ENCODE measurements around the gene PPP4R3B.

PPP4R3B gene

DNA sequence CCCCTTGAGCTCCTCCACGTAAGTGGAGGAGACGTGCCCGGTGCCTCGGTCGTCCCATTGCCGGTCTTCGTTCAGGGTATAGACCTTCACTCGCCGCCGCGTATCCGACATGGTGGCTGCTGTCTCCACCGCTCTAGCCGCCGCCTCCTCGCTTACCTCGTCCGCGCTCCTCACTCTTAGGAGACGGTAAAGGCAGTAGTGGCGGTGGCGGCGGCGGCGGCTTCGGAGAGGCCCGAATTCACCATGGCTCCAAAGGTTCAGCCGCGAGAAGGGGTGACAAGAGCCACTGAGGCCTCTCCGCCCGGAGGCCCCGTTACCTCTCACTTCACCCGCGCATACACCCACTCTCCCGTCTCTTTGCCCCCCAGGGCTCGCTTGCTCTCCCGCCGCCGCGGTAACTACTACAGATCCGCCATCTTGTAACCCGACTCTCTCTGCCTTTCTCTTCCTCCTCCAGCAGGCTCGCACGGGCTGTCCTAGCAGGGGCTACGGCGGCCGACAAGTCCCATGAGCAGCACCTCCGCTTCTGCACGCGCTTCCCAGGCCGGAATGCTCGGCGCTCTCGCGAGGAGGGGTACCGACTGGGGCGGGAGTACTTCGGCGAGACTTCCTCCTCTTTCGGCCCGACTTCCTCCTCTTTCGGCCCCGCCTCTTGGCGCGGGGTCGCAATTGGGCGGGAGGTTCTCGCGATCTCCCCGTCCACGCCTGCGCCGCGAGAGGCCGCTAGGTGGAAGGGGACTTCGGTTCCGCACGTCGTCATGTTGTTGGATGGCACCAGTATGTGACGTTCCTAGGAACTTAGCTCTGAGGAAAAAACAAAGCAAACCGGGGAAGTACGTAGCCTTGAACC, at the start of gene PPP4R3B:
TSS of gene PPP4R3B (minus strand) at position 448 of the 850 bp plus-strand sequence. CDS start at position 111, 337 bp downstream.
- DNase-seq (ENCODE audit: extremely low read depth in 1 of 2, low read depth in 1 of 2): peak; percentile 95 to 96

DNA sequence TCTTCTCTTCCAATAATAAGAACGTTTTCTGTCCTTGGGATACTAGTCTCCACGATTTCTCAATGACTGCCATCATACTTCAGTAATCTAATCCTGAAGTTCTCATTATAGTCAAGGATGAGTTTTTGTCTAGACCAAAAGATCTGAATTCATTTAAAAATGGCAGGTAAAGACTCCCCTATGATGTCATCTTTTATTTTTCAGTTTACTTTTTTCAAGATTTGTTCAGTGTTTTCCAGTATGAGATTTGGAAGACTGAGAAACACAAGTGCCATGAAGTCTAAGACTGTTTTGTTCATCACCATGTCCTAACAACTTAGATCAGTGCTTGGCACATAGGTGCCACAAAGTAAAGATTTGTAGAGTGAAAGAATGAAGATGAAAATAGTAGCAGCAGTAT, 35.8 kb upstream of the PPP4R3B start:
- DNase-seq (ENCODE audit: extremely low read depth in 1 of 2, low read depth in 1 of 2): no peak

DNA sequence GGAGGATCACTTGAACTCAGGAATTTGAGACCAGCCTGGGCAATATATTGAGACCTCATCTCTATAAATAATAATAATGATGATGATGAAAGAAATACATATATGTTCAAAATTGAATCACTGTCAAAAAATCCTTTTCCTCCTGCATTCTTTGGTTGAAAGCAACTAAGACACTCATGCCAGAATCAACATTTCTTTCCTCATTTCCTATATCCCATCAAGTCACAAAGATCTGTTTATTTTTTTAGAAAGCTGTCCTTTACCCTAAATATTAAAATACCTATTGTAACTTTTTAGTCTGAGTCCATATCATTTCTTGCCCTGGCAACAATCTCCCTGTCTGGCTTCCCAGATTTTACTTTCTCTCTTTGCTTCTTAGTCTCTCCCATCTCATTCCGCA, 31.8 kb upstream of the PPP4R3B start:
- no peak for DNase-seq (ENCODE audit: extremely low read depth in 1 of 2, low read depth in 1 of 2)

DNA sequence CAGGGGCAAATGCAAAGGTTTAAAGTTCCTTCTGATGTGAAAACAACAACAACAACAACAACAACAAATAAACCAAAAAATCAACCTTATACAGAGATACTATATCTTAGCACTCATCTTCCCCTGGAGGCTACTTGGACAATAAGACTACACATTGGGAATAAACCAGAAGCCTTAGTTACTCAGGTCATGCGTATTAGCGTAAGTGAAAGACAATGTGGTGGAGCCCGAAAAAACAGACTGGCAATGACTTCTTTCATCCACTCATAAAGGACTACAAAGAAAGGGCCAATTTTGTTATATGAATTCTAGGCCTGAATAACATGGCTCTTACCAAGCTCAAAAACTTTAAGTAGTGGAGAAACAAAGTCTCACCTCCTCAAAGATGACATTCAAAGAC, 19.4 kb upstream of the PPP4R3B start:
- no peak for DNase-seq (ENCODE audit: extremely low read depth in 1 of 2, low read depth in 1 of 2)

DNA sequence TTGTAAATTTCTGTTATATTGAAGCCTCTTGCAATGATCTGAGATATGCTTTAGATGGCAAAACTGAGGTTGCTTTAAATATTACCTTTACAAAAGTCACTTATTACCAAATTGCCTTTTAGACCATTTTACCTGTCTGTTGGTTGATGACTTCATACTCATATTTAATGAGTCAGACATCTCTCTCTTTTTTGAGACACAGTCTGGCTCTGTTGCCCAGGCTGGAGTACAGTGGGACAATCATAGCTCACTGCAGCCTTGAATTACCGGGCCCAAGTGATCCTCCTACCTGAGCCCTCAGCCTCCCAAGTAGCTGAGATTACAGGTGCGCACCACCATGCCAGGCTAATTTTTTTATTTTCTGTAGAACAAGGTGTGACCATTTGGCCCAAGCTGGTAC, 11.5 kb upstream of the PPP4R3B start:
- DNase-seq (ENCODE audit: extremely low read depth in 1 of 2, low read depth in 1 of 2): no peak

DNA sequence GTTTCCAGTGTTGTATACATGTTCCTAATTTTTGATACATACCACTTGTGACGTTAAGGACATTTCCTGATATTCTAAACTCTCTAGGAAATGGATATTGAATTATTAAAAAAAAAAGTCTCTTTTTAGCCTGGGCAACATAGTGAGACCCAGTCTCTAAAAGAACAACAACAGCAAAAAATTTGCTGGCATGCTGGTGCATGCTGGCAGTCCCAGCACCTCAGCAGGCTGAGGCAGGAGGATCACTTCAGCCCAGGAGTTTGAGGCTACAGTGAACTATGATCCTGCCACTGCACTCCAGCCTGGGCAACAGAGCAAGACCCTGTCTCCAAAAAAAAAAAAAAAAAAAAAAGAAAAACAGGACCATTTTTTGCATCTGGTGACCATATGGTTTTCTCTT, 10.5 kb upstream of the PPP4R3B start:
- DNase-seq (ENCODE audit: extremely low read depth in 1 of 2, low read depth in 1 of 2): no peak

DNA sequence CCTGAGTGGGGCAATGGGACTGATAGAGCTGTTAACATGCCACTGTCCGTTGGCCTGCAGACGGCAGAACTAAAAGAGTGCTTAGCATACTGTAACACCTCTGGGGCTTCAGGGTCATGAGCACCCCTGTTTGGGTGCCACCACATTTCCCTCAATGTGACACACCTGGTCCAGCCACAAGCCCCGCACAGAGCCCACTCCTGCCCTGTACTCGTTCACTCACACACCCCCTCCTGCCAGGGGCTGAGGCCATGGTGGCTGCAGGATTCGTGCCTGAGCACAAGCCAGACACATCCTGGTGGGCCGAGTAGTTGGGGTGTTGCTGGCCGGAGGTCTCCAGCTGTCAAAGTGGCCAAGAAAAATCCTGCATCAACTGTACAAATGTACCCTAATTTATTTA, 4.4 kb upstream of the PPP4R3B start:
- DNase-seq (ENCODE audit: extremely low read depth in 1 of 2, low read depth in 1 of 2): no peak

DNA sequence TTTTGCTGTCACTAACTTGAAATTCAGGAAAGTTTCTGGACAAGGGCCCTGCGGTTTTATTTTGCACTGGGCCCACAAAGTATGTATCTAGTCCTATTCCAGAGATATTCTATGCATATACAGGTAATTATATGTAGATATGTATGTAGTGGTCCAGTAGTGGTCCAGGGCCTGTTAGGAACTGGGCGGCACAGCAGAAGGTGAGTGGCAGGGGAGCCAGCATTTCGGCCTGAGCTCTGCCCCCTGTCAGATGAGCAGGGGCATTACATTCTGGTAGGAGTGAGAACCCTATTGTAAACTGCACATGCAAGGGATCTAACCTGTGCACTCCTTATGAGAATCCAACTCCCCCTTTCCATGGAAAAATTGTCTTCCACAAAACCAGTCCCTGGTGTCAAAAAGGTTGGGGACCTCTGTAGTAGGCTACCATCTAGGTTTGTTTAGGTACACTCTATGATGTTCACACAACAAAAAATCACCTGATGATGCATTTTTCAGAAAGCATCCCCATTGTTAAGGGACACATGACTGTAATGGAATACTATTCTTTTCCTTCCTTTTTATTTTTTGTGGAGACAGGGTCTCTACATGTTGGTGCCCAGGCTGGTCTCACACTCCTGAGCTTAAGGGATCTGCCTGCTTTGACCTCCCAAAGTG, 2.8 kb upstream of the PPP4R3B start:
- DNase-seq (ENCODE audit: extremely low read depth in 1 of 2, low read depth in 1 of 2): no peak

DNA sequence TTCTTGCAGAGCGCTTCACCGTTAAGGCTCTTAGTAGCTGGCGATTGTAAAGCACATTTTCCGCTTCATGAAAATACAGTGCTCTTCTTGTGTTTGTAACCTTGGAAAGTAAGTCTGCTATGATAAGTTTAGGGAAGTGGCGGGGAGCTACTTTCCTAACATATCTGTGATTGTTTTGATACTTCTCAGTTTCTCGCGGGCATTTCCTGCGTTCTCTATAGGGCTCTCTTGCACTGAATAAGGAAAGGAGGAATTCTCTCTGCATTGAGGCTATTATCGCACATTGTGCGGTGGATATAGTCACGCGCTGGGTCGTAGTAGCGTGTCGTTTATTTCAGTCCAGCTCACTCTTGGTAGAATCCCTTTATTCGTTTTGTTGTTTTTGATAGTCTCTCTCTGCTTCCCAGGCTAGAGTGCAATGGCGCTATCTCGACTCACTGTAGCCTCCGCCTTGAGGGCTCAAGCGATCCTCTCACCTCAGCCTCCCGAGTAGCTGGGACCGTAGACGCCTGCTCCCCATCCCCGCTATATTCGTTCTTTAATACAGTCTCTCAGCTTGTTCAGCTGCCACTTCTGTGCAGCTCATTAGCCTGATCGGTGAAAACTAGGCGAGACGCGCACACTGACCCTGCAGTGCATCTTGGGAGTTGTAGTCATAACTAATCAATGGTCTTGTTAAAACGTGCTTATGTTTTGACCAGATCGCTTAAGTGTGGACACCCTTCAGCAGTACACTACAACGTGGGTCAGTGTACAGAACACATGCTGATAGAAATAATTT, 1.0 kb upstream of the PPP4R3B start:
- DNase-seq (ENCODE audit: extremely low read depth in 1 of 2, low read depth in 1 of 2): peak in 1 of 2 donors; percentile 27

DNA sequence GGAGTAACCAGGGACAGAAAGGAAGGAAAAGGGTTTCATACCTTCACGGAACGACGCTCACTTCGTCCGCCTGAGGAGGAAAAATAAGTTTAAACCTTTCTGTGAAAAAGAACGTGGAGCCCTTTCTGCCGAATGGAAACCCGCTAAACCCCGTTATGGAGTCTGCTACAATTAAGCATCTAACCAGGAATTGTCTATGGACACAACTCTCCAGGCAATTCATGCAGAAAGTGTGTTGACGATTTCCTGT, 528 bp upstream of the PPP4R3B start:
- no peak for DNase-seq (ENCODE audit: extremely low read depth in 1 of 2, low read depth in 1 of 2)

DNA sequence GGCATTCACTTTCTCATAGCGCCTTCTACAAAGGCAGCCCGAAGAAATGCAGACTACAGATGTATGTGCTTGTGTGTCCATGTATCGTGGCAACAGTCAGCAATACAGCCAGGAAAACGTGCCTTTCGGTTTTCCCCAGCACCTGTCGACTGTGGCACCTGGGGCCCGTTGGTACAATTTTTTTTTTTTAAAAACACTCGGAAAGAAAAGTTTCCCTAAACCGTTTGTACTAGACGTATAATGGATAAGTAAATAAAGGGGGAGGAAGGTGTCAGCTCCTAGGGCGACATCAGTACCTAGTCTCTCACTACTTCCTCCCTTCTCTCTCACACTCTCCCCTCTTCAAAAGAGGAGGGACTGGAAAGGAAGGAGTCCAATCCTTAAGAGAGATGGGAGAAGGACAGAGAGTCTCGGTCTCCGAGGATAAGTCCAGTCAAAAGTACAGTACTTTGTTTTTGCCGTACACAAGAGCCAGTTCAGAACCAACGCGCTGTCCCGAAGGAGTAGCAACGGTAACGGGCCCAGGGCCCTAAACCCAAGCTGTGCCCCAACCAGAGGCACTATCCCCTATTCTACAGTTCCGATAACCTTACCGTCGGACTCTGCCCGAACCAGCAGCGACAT, 759 bp downstream of the PPP4R3B start:
- DNase-seq (ENCODE audit: extremely low read depth in 1 of 2, low read depth in 1 of 2): no peak

DNA sequence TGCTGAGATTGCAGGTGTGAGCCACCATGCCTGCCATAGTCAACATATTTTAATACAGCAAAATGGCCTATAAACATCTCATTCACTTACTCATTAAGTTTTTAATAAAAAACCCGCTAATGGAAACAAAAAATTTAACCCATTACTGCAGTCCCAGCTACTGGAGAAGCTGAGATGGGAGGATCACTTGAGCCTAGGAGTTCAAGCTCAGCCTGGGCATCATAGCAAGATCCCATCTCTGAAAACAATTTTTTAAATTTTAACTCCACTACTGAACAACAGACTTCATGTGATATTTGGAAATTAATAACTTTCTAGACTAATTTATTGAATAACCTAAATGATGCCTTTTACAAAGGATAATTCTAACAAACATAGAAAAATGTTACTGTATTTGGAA, 5.4 kb downstream of the PPP4R3B start:
- DNase-seq (ENCODE audit: extremely low read depth in 1 of 2, low read depth in 1 of 2): no peak

DNA sequence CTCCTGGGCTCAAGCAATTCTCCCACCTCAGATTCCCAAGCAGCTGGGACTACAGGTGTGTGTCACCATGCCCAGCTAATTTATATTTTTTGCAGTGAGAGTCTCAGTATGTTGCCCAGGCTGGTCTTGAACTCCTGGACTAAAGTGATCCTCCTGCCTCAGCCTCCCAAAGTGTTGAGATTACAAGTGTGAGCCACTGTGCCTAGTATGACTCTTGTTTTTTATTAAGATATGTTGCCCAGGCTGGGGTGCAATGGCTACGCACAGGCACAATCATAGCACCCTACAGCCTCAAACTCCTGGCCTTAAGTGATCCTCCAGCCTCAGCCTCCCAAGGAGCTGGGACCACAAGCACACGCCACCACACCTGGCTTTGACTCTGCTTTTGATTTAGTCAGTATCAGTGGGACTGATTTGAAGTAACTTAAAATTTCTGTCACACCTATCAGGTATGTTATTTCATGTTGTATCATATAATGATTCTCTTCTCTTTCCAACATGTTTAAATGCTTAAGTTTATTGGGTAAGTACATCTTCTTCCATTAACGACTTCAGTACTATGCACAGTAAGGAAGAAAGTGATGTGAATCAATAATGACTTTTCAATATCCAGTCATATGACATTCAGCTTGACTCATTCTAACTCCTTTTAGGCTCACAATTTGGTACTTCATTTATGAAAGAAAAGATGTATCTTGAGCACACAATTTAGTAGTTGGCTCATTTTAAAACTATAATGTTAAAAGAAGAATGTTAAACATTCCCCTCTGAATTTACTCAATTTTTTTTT, 6.3 kb downstream of the PPP4R3B start:
- DNase-seq (ENCODE audit: extremely low read depth in 1 of 2, low read depth in 1 of 2): no peak

DNA sequence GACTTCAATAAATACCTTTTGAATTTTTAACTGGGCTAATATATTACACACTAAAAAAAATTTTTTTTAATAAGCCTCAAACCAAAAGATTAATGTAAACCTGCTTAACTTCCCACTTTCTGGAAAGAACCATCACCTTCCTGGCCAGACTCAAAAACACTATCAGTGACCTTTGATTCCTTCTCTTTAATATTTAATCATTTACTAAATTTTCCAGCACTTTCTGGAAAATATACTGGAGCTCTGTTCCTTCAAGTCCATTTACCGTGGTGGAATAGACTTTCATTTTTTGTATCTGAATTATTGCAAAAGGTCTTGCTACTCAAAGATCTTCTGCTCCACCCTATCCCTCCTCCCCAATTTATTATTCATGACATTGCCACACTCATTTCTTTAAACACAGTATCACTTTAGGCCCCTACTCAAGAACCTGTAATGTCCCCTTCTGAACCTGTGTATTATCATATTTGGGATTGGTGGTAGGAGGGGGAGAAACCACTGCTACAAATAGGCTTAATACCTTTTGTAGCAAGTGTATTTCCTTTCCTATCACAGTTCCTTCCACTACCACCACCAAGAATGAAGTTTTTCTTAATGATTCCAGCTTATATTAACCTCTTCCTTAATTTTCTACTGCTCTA, 7.4 kb downstream of the PPP4R3B start:
- no peak for DNase-seq (ENCODE audit: extremely low read depth in 1 of 2, low read depth in 1 of 2)

DNA sequence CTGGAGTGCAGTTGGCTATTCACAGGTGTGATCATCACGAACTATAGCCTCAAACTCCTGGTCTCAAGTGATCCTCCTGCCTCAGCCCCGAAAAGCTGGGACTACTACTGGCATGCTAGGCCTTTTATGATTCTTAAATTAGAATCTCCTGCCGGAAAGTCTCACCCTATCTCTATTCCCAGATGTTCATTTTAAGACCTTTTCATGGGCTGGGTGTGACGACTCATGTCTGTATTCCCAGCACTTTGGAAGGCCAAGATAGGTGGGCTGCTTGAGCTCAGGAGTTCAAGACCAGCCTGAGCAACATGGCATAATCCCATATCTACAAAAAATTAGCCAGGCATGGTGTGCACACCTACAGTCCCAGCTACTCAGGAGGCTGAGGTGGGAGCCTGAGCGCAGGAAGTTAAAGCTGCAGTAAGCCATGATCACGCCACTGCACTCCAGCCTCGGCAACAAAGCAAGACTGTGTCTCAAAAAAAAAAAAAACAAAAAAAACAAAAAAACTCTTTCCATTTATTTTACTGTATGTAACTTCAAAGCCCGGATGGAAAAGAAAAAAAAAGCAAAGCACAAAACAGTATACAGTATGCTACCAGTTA, 8.1 kb downstream of the PPP4R3B start:
- DNase-seq (ENCODE audit: extremely low read depth in 1 of 2, low read depth in 1 of 2): no peak

DNA sequence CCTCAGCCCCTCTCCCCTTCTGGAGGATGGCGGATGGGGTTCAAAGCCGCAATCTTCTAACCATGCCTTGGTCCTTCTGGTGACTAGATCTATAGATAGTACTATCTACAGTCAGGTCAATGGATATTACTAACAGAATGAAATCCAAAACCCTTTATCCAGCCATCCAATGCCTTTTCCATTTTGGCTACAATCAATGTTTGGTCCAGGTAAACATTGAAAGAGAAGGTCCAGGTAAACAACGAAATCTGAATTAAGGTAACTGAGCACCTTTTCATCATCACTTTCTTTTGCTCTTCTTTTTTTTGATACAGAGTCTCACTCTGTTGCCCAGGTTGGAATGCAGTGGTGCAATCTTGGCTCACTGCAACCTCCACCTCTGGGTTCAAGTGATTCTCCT, 9.7 kb downstream of the PPP4R3B start:
- DNase-seq (ENCODE audit: extremely low read depth in 1 of 2, low read depth in 1 of 2): no peak

DNA sequence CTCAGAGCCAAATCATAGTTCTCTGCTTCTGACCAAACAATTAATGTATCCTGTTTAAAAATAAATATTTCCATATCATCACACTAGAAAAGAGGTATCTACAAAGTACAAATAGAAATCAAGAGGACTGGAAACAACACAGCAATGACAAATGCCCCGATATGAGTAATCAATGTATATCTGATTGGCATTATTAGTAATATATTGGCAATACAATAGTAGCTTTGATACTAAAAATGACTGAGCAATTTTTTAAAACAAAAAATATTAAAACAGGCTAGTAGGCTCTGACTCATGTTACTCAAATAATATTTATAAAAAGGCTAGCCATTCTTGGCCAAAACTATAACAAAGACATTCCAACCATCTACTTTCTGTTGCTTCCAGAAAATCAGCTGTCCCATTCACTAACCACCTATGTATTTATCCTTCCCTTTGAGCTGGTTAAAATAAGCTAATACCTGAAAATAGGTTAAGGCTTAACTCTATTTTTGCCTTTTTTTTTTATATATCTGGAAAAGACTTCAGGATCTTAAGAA, 13.3 kb downstream of the PPP4R3B start:
- DNase-seq (ENCODE audit: extremely low read depth in 1 of 2, low read depth in 1 of 2): no peak

DNA sequence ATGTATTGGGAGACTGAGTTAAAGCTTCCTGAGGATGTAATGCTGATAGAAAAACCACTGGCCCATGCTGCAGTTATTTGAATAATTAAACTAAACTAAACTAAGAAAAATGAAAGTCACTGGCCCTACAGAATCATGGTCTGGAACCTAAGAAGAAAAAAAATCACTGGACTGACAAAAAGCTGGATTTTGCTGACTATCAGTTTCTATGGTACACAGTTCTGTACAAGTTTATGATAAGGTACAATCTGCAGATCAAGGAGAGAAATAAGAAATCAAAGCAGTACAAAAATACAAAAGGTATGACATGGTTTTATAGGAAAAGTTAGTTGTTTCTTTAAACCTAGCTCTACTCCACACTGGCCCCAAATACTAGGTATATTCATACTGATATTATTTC, 15.6 kb downstream of the PPP4R3B start:
- DNase-seq (ENCODE audit: extremely low read depth in 1 of 2, low read depth in 1 of 2): no peak

DNA sequence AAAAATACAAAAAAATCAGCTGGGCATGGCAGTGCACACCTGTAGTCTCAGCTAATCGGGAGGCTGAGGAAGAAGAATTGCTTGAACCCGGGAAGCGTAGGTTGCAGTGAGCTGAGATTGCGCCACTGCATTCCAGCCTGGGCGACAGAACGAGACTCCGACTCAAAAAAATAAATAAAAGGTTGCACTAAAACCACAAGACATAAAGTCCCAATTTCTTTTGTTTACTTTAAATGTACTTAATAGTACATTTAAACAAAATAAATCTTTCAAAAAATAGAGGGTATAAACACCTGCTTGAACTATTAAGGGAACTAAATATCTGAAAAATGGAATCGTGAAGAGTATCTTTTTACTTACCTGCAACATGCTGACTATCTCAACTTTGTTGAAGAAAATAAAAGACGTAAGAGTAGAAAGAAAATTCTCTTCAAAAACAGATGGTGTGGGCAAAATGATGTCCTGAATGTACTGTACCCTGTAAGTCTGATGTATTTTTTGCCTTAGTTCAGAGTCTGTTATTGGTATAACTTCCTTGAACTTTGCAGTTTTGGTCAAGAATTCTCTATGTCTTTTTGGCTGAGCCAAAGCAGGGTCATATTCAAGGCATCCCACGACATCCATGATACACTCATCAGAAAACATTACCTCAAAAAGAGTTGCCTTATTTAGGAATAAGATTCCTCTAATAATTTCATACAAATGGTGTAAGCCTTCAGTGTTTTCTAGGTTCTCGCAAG, 19.2 kb downstream of the PPP4R3B start:
- no peak for DNase-seq (ENCODE audit: extremely low read depth in 1 of 2, low read depth in 1 of 2)

Data from stimulated activated CD8-positive, alpha-beta memory T cell treated with anti-CD3 and anti-CD28 coated beads, Interleukin-7, amount 100 ng/mL, for 48 hours (primary cell).